SK-N-SH treated with all-trans-retinoic acid at 6 μM for 48 hours (cell line): ENCODE results near the gene TEX28.

Experiments used
- ARNTL ChIP-seq: fragments of 450-650 bp; formaldehyde crosslinking; IDR thresholded peaks from 2 replicates; pipeline ENCODE4 v1.5.0; 2020; ENCODE audit warnings: low read depth, mild to moderate bottlenecking, moderate library complexity, borderline replicate concordance
- ESRRG ChIP-seq: fragments of 250-450 bp; sonication (Bioruptor Pico); IDR thresholded peaks from 2 replicates; pipeline ENCODE4 v1.6.1; 2021; ENCODE audit warnings: mild to moderate bottlenecking
- ISL1 ChIP-seq: fragments of 250-450 bp; sonication (Bioruptor Pico); IDR thresholded peaks from 2 replicates; pipeline ENCODE4 v2.1.2; 2022; ENCODE audit warnings: mild to moderate bottlenecking, moderate library complexity
- OSR1 ChIP-seq: fragments of 250-450 bp; sonication (Bioruptor Pico); IDR thresholded peaks from 2 replicates; pipeline ENCODE4 v1.8.0; 2022; ENCODE audit warnings: moderate library complexity, mild to moderate bottlenecking, inconsistent platforms
- RARB ChIP-seq: fragments of 250-450 bp; sonication (Bioruptor Pico); IDR thresholded peaks from 2 replicates; pipeline ENCODE4 v1.8.0; 2021; ENCODE audit warnings: mild to moderate bottlenecking, moderate library complexity
- SNAI2 ChIP-seq: fragments of 250-450 bp; sonication (Bioruptor Pico); IDR thresholded peaks from 2 replicates; pipeline ENCODE4 v1.5.0; 2020; ENCODE audit warnings: mild to moderate bottlenecking, moderate library complexity
- TOX ChIP-seq: fragments of 250-450 bp; sonication (Bioruptor Pico); IDR thresholded peaks from 2 replicates; pipeline ENCODE4 v1.8.0; 2021; ENCODE audit warnings: mild to moderate bottlenecking, moderate library complexity, borderline replicate concordance
- ZFP3 ChIP-seq: fragments of 250-450 bp; sonication (Bioruptor Pico); IDR thresholded peaks from 2 replicates; pipeline ENCODE4 v1.5.0; 2020; ENCODE audit warnings: mild to moderate bottlenecking, moderate library complexity
- ZFP30 ChIP-seq: fragments of 450-650 bp; formaldehyde crosslinking; IDR thresholded peaks from 2 replicates; pipeline ENCODE4 v1.5.0; 2022; ENCODE audit warnings: mild to moderate bottlenecking, moderate library complexity
- TF ChIP-seq, protein P1 (sequence below): fragments of 250-450 bp; sonication (Bioruptor Pico); IDR thresholded peaks from 2 replicates; pipeline ENCODE4 v1.8.0; 2020; ENCODE audit warnings: mild to moderate bottlenecking, moderate library complexity, borderline replicate concordance
- TF ChIP-seq, protein P2 (sequence below): fragments of 250-450 bp; sonication (Bioruptor Pico); IDR thresholded peaks from 2 replicates; pipeline ENCODE4 v1.5.0; 2020; ENCODE audit warnings: mild to moderate bottlenecking, moderate library complexity
- TF ChIP-seq, protein P3 (sequence below): fragments of 250-450 bp; sonication (Bioruptor Pico); IDR thresholded peaks from 2 replicates; pipeline ENCODE4 v1.5.1; 2020; ENCODE audit warnings: low read depth, mild to moderate bottlenecking, moderate library complexity
- TF ChIP-seq, protein P4 (sequence below): fragments of 250-450 bp; sonication (Bioruptor Pico); IDR thresholded peaks from 2 replicates; pipeline ENCODE4 v1.5.1; 2021; ENCODE audit warnings: mild to moderate bottlenecking, moderate library complexity

DNA sequence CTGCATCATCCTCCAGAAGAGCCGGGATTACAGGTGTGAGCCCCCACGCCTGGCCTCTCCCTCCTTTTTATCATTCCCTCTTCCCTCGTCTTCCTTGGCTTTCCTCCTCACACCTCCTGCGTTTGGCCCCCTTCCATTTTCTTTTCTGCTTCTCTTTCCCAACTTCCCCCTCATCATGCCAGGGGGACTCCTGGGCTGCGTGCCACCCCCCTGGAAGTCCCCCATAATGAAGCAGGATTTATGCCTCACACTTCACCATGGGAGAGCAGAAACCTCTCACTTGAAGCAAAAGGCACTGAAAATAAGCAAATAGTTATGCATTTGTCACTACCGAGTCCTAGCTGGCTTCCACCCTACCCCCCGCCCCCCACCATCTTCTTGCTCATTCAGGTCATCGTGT, 8.6 kb upstream of the TEX28 start:
- TF ChIP-seq ESRRG (CRISPR knock-in tag) (no peak), ISL1 (CRISPR knock-in tag) (no peak), ZFP30 (no peak), TOX (CRISPR knock-in tag) (no peak), SNAI2 (CRISPR knock-in tag) (no peak), ARNTL (CRISPR knock-in tag) (no peak), RARB (CRISPR knock-in tag) (no peak), OSR1 (CRISPR knock-in tag) (no peak), ZFP3 (CRISPR knock-in tag) (no peak)
- TF ChIP-seq, protein P1, sequence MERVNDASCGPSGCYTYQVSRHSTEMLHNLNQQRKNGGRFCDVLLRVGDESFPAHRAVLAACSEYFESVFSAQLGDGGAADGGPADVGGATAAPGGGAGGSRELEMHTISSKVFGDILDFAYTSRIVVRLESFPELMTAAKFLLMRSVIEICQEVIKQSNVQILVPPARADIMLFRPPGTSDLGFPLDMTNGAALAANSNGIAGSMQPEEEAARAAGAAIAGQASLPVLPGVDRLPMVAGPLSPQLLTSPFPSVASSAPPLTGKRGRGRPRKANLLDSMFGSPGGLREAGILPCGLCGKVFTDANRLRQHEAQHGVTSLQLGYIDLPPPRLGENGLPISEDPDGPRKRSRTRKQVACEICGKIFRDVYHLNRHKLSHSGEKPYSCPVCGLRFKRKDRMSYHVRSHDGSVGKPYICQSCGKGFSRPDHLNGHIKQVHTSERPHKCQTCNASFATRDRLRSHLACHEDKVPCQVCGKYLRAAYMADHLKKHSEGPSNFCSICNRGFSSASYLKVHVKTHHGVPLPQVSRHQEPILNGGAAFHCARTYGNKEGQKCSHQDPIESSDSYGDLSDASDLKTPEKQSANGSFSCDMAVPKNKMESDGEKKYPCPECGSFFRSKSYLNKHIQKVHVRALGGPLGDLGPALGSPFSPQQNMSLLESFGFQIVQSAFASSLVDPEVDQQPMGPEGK (CRISPR knock-in tag), result no peak
- TF ChIP-seq, protein P2, sequence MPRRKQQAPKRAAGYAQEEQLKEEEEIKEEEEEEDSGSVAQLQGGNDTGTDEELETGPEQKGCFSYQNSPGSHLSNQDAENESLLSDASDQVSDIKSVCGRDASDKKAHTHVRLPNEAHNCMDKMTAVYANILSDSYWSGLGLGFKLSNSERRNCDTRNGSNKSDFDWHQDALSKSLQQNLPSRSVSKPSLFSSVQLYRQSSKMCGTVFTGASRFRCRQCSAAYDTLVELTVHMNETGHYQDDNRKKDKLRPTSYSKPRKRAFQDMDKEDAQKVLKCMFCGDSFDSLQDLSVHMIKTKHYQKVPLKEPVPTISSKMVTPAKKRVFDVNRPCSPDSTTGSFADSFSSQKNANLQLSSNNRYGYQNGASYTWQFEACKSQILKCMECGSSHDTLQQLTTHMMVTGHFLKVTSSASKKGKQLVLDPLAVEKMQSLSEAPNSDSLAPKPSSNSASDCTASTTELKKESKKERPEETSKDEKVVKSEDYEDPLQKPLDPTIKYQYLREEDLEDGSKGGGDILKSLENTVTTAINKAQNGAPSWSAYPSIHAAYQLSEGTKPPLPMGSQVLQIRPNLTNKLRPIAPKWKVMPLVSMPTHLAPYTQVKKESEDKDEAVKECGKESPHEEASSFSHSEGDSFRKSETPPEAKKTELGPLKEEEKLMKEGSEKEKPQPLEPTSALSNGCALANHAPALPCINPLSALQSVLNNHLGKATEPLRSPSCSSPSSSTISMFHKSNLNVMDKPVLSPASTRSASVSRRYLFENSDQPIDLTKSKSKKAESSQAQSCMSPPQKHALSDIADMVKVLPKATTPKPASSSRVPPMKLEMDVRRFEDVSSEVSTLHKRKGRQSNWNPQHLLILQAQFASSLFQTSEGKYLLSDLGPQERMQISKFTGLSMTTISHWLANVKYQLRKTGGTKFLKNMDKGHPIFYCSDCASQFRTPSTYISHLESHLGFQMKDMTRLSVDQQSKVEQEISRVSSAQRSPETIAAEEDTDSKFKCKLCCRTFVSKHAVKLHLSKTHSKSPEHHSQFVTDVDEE (CRISPR knock-in tag), result no peak
- TF ChIP-seq, protein P3, sequence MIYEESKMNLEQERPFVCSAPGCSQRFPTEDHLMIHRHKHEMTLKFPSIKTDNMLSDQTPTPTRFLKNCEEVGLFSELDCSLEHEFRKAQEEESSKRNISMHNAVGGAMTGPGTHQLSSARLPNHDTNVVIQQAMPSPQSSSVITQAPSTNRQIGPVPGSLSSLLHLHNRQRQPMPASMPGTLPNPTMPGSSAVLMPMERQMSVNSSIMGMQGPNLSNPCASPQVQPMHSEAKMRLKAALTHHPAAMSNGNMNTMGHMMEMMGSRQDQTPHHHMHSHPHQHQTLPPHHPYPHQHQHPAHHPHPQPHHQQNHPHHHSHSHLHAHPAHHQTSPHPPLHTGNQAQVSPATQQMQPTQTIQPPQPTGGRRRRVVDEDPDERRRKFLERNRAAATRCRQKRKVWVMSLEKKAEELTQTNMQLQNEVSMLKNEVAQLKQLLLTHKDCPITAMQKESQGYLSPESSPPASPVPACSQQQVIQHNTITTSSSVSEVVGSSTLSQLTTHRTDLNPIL (CRISPR knock-in tag), result no peak
- TF ChIP-seq, protein P4, sequence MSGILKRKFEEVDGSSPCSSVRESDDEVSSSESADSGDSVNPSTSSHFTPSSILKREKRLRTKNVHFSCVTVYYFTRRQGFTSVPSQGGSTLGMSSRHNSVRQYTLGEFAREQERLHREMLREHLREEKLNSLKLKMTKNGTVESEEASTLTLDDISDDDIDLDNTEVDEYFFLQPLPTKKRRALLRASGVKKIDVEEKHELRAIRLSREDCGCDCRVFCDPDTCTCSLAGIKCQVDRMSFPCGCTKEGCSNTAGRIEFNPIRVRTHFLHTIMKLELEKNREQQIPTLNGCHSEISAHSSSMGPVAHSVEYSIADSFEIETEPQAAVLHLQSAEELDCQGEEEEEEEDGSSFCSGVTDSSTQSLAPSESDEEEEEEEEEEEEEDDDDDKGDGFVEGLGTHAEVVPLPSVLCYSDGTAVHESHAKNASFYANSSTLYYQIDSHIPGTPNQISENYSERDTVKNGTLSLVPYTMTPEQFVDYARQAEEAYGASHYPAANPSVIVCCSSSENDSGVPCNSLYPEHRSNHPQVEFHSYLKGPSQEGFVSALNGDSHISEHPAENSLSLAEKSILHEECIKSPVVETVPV (CRISPR knock-in tag), result no peak
